Activated CD4-positive, alpha-beta T cell treated with anti-CD3 and anti-CD28 coated beads, Interleukin-2, amount 50 U/mL, for 4 hours (primary cell): ENCODE measurements around the gene ALDH6A1.
A peak's percentile ranks its signal among the peaks of the same experiment; 100 is the strongest.
"Not testable (repeated sequence)": the region's sequence is repeated elsewhere in the genome, so short reads cannot be mapped to it uniquely, and the experiment has no call there.

Experiments
- DNase-seq, 2 experiments: peaks; one replicate each; pipeline ENCODE4 v3.0.0-alpha.2; 2020

ALDH6A1 gene

DNA sequence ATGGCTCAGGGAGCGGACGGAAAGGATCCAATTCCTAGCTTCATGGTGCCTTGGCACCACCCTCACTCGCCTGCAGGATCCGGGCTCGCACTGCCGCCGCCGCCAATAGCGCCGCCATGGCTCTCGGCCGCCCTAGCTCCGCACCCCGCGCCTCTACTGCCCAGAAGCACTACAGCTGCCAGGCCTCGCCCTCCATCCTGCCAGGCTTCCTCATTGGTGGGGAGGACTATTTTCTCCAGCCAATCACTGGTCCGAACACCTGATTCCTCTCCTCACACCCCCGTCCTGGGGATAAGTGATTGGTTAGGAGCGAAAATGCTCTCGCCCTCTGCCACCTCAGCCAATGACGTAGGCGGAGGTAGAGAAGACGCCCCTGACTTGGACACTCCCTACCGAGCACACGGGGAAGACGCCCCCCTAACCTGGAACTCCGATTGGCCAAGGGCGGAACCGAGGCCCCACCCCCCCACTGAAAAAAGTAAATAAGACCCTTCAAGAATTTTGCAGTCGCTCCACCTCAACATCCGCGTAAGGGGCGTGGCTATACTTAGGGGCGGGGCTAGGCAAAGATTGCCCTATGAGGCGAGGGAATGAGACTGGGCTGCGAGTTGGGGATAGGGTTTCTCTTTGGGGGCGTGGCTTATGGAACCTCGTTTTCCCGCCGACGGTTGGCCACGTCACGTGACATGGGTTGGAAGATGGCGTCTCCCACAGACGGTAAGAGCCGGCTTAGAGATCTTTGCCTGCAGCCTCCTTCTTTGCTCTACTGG, at the start of gene ALDH6A1, which contains the start of gene LIN52:
Gene ALDH6A1, minus strand, starts transcription at position 177 of the 770 bp plus-strand sequence. Its CDS starts 59 bp downstream, at position 118.
Gene LIN52, plus strand, starts transcription at position 680 of the 770 bp plus-strand sequence. Its CDS starts 19 bp downstream, at position 699.
- DNase-seq = peak; percentile 100

DNA sequence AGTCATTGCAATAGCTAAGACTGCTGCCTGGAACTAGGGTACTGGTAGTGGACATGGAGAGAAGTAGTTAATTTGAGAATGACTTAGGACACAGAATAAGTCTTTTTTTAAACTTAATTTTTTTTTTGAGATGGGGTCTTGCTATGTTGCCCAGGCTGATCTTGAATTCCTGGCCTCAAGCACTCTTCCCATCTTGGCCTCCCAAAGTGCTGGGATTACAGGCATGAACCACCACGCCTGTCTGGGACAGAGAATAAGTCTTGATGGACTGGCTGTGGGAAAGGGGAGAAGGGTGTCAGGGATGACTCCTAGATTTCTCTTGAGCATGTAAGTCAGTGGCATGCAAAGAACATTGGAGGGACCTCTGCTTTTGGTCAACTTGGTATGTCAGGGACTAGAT, 43.4 kb upstream of the ALDH6A1 start:
- no peak for DNase-seq

DNA sequence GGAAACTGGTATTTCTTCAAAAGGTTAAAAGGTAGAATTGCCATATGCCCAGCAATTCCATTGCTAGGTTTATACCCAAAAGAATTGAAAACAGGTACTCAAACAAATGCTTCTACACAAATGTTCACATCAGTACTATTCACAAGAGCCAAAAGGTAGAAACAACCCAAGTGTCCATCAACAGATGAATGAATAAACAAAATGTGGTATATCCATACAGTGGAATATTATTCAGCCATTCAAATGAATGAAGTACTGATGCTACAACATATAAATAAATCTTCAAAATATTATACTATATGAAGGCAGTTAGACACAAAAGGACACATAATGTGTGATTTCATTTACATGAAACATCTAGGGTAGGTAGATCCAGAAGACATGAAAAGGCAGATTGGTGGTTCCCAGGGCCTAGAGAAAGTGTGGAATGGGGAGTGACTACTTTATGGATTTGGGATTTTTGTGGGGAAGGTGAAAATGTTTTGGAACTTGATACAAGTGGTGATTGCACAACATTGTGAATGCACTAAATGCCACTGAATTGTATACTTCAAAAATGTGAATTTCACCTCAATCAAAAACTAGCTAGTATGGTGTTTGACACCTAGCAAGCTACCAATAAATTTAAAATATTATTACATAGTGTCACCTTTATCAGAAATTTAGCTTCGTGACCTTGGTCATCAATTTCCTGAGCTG, 42.2 kb upstream of the ALDH6A1 start:
- no peak for DNase-seq

DNA sequence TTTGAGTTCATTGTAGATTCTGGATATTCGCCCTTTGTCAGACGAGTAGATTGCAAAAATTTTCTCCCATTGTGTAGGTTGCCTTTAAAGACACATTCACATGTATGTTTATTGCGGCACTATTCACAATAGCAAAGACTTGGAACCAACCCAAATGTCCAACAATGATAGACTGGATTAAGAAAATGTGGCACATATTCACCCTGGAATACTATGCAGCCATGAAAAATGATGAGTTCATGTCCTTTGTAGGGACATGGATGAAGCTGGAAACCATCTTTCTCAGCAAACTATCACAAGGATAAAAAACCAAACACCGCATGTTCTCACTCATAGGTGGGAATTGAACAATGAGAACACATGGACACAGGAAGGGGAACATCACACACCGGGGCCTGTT, 41.2 kb upstream of the ALDH6A1 start:
- DNase-seq = not testable (repeated sequence)

DNA sequence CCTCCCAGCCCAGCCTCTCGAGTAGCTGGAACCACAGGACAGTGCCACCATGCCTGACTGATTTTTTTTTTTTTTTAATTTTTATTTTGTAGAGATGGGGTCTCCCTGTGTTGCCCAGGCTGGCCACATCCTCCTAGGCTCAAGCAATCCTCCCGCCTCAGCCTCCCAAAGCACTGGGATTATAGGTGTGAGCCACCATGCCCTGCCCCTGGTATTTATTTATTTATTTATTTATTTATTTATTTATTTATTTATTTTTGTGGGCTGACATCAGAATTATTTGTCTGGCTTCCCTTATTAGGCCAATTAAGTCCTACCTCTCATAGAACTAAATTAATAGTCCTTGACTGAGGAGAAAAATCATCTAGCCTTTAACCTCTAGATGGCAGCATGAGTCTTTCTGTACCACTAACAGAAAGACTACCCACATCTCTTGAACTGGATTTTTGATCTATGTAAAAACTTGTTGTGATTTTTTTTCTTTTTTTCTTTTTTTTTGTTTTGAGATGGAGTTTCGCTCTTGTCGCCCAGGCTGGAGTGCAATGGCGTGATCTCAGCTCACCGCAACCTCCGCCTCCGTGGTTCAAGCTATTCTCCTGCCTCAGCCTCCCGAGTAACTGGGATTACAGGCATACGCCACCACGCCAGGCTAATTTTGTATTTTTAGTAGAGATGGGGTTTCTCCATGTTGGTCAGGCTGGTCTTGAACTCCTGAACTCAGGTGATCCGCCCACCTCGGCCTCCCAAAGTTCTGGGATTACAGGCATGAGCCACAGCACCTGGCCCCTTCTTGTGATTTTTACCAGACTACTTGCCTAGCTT, 27.4 kb upstream of the ALDH6A1 start:
- DNase-seq = not testable (repeated sequence)

DNA sequence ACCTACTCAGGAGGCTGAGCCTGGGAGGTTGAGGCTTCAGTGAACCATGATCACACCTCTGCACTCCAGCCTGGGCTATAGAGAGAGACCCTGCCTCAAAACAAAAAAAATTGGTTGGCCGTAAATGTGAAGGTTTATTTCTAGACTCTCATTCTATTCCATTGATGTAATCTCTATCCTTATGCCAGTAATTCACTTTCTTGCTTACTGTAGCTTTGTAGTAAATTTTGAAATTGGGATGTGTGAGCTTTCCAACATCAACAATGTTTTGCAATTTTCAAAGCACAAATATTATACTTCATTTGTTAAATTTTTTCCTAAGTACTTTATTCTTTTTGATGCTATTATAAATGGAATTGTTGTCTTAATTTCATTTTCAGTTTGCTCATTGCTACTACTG, 25.1 kb upstream of the ALDH6A1 start:
- no peak for DNase-seq

DNA sequence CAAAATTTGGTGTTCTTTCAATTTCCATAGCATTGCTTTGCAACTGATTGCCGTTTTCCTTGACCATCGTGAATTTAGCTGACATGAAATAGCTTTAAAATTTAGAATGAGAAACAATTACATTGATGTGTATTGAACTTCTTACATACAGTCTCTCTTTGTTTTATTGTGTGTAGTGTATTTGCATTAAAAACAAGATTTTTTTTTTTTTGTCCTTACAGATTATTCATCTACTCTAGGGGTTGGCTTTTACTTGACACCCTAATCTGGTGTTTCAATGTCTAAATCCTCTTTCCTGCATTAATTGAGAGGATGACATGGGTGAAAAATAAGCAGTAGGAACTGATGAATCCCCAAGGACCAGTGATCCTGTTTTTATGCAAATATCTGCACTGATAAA, 21.1 kb upstream of the ALDH6A1 start:
- no peak for DNase-seq

DNA sequence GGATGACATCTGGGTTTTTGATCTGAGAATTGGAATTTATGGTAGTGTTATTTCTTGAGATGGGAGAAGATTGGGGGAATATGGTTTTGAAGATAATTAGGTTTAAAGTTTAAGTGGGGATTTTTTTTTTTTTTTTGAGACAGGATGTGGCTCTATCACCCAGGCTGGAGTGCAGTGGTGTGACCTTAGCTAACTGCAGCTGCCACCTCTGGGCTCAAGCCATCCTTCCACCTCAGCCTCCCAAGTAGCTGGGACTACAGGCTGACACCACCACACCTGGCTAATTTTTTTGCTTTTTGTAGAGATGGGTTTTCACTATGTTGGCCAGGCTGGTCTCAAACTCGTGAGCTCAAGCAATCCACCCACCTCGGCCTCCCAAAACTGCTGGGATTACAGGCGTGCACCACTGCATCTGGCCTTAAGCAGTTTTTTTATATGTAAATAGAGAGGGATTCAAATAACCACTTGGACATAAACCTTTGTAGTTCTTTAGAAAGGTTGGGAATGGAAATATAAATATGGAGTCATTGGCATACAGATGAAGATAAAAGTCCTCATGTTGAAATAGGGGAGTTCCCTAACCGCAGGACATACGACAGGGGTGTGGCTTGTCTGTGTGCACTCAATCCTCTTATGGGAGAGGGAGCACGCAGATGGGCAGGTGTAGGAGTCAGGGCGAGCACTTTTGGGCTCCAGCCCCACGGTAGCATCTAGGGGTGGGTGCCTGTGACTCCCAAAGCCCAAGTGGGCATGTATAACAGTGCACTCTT, 5.2 kb upstream of the ALDH6A1 start:
- no peak for DNase-seq

DNA sequence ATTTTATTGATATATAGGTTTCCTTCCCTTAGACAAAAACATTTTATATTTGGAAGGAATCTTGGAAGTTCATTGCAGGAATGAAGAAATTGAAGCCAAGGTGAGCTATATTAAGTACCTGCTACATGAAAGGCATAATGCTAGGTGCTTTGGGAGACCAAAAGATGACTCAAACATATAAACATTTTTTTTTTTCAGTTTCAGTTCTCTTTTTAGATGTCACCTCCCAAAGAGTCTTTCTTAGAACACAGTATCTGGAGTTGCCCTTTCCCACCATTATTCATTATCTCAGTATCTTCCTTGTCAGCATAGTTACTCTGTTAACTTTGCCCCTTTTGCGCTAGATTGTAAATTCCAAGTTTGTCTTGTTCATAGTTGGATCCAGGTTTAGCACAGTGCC, 1.6 kb upstream of the ALDH6A1 start:
- DNase-seq = no peak

DNA sequence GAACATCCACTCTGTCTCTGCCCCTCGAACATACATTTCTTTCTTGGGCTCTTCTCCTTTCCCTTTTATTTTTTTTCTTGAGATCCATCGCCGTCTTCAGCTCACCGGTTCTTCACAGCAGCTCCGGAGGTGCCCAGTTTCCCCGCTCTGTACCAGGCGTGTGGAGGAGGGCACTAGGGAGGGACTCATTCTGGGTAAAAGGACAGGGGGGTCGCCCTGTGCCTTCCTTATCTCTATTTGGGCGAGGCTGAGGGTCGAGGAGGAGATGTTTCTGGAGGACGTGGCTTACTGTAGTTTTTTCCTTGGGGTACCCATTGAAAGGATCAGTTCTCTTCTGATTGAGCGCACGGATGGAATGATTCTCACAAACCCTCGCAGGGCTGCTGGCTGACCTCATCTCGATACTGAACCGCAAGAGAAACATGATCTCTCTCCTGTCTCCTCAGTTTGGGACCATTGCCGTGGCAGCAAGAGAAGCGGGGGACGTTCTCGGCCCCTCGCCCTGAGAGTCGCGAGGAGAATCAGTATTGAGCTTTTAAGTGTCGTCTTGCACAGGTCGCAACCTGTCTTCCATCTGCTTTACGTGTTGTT, 889 bp upstream of the ALDH6A1 start:
- no peak for DNase-seq

DNA sequence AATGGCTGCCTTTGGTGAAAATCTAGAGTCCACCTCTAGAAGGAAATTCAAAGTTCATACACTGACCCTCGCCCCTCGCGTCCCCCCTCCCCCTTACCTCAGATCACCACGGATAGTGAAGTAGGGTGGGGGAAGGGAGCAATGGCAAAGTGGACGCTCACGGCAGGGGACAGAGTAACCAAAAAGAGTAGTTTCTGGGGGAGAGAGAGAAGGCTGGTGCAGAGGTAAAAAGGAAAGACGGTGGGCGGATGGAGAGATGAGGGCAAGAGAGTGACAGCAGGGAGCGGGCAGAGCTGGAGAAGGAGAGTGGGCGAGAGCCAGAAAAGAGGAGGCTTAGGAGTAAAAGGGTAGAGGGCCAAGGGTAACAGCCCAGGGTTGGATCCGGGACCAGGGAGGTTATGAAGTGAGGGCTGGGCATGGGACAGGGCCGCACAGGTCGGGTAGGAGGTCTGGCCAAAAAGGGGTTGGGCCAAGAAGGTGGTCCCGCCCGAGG, 423 bp downstream of the ALDH6A1 start:
- DNase-seq = no peak

DNA sequence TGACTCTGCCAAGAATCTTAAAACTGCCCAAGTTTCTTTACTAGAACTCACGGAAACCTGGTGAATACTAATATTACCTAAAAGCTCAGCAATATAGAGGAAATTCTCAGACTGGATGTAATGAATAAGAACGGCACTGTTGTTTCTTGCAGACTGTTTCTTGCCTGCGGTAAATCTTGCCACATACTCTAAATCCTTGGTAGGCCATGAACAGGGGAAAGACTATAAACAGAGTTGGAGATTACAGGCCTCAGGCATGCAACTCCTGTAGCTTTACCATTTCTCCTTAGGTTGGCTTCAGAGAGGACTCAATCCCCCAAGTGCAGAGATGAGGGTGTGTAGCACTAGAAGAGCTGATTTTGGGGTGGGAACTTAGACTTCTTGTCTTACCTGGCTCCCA, 1.1 kb downstream of the ALDH6A1 start:
- no peak for DNase-seq

DNA sequence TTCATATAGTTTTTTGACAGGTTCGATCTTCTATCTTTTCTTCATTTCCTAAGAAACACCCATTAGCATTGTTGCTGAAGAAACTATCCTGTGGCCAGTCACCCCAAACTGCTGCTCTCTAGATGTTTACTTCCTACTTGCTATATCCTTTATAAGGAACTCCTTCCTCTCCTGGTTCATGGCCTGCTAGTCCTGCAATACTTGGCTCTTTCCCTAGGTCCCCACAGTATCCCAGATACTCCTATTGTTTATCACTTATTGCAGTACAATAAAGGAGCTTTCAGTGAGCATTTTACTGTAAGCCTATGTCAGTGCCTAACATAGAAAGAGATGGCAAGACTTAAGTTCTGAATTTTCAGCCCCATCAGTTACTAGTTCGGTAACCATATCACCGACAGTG, 2.8 kb downstream of the ALDH6A1 start:
- DNase-seq = no peak

DNA sequence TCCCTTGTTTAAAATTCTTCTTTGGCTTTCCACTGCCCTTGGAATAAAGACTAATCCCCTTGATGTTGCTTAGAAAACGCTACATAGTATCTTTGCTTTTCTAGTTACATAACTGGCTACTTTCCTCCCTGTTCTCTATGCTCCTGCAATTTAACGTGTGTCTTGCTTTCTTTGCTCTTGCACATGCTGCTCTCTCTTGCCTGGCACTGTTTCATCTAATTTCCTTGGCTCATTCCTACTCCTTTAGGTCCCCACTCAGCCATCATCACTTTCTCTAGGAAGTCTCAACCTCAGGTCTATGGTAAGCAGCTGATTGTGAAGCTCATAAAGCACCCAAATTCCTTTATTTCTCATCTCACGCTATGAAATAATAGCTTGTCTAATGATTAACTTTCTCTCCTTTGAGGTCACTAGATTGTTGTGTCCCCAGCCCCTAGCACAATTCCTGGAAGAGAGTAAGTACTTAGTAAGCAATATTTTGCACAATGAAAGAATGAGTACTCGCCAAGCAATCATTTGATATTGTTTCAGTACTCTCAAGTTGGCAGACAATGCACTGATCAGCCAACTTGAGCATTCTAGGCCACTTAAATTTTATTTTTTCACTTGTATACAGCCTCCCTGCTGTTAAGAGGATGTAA, 3.3 kb downstream of the ALDH6A1 start:
- no peak for DNase-seq

DNA sequence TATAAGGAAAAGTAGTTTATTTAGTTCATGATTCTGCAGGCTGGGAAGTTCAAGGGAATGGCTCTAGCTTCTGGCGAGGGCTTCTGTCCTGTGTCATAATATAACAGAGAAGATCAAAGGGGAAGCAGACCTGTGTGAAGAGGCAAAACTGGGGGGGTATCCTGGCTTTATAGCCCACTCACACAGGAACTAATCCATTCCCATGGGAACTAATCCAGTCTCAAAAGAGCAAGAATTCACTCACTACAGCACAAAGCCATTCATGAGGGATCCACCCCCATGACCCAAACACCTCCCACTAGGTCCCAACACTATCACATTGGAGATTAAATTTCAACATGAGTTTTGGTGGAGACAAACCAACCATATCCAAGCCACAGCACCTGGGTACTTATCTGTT, 6.9 kb downstream of the ALDH6A1 start:
- no peak for DNase-seq

DNA sequence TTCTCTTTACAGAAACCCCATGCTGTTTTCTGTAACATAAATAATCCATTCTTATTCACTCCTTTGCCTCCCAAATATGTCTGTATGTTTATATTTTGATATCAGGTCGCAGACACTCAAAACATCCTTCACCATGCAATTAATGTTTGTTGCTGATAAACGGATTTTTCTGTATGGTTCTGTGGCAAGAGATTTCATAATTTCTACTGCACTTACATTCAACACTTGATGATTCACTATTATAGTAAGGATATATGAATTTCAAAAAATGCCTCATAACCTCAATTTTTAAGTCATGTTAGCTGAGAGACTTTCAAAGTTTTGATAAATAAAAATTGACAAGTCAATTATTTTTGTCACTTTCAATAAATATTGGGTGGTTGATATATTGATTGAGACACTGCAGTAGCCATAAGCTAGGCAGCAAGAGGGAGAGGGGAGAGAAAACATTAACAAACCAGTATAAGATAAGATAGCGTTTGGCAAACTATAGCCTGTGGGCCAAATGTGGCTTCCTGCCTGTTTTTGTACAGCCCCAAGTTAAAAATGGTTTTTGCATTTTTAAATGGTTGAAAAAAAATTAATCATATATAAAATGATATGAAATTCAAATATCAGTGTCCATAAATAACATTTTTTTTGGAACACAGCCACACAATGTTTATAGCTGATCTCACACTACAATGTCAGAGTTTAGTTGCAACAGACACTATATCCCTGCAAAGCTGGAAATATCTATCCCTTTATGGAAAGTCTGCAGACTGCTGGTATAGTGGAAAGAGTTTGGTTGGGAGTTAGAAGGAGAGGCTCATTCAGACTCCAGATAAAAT, 18.3 kb downstream of the ALDH6A1 start:
- no peak for DNase-seq

DNA sequence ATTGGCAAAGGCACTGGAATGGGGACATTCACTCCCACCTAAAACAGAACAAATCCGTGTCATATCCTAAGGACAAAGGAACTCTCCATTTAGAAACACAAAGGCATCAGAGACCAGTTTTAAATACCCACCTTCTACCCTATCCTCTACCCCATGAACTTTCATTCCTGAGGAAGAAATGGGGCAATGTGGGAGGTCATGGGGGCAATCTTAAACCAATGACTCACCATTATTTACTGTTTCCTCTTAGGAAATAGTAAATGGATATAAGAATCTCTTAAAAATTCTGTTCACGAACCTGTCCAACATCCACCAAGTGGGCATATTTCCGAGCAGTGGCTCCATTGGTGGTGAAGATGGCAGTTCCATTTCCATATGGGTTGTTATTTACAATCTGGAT, 19.4 kb downstream of the ALDH6A1 start:
- no peak for DNase-seq

DNA sequence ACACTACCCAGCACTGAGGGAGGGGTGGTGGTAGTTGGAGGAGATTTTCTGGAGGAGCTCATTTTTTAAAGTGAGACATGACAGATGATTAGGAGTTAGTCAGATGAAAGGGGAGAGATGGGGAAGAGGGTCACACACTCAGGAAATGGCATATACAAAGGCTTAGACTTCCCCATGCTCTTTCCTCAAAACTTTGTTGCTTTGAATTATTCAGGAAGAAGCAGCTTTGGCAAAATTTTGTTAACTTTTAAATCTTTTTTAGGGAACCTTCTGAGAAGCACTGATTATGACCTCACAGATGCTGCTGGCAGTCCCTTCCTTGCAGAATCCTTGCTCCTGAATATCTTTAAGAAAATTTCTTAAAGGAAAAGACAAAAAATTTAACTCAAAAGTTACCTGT, 19.8 kb downstream of the ALDH6A1 start:
- no peak for DNase-seq

DNA sequence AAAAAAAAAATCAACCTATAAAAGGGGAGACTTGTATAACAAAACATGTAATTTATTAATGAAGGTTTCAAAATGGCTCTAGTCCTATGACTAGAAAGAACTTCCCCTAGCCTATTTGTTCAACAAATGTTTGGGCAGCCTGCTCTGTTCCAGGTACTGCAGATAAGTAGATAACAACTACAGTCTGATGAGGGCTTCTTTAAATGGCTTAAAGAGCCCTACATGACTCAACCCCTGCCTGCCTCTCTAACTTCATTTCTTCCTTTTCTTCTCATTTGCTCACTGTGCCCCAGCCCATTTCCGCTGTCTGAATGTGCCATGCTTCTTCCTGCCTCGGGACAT, 21.5 kb downstream of the ALDH6A1 start:
- no peak for DNase-seq

DNA sequence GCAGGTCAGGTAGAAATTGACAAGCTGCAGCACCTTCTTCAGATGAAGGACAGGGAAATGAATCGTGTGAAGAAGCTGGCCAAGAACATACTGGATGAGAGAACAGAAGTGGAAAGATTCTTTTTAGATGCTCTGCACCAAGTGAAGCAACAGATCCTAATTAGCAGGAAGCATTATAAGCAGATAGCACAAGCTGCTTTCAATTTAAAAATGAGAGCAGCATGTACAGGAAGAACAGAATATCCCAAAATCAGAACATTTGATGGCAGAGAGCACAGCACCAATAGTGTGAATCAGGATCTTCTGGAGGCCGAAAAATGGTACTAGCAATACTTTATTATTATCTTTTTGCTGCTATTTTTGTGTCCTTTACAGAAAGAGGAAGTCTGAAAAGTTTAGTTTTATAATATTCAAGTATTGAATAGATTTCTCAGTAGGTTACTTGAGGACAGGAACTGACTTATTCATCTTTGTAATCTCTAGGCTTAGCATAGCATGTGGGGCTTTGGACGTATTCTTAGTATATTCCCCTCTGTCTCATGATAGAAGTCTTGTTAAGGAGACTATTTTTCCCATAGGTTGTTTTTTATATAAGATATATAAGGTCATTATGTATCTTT, 34.3 kb downstream of the ALDH6A1 start:
- no peak for DNase-seq
